Astrocyte of the cerebellum (primary cell): Measurements from ENCODE around the gene ZSWIM6.

Source experiments
- DNase-seq: peaks from one replicate; pipeline ENCODE4 v3.0.0-alpha.2; 2011; ENCODE audit warnings: low read depth
- H3K4me3 ChIP-seq: 2 replicates; pipeline ENCODE4 v1.5.1; 2011; ENCODE audit warnings: mild to moderate bottlenecking, low read depth, low read length, moderate library complexity
- in situ Hi-C: cut with HindIII; loops from 2 replicates; pipeline ENCODE4 v1.10.0; 2017; ENCODE audit warnings: low sequenced_read_pairs
- TF ChIP-seq, protein P1 (sequence below): IDR thresholded peaks from 2 replicates; pipeline ENCODE4 v1.5.1; 2012; ENCODE audit warnings: low read length, low read depth, moderate library complexity, mild to moderate bottlenecking; ENCODE audit errors: missing control alignments

Gene ZSWIM6

GRCh38 chr5:61386045-61386800 lies 54.2 kb downstream of the ZSWIM6 start:
- no peak overlapping the region for H3K4me3 ChIP-seq
- TF ChIP-seq, protein P1, sequence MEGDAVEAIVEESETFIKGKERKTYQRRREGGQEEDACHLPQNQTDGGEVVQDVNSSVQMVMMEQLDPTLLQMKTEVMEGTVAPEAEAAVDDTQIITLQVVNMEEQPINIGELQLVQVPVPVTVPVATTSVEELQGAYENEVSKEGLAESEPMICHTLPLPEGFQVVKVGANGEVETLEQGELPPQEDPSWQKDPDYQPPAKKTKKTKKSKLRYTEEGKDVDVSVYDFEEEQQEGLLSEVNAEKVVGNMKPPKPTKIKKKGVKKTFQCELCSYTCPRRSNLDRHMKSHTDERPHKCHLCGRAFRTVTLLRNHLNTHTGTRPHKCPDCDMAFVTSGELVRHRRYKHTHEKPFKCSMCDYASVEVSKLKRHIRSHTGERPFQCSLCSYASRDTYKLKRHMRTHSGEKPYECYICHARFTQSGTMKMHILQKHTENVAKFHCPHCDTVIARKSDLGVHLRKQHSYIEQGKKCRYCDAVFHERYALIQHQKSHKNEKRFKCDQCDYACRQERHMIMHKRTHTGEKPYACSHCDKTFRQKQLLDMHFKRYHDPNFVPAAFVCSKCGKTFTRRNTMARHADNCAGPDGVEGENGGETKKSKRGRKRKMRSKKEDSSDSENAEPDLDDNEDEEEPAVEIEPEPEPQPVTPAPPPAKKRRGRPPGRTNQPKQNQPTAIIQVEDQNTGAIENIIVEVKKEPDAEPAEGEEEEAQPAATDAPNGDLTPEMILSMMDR: no peak
- in situ Hi-C loops: no loop called here
- no peak for DNase-seq

GRCh38 chr5:61389609-61390008 lies 57.6 kb downstream of the ZSWIM6 start:
- TF ChIP-seq, protein P1: no peak
- DNase-seq: no peak
- in situ Hi-C loops: no loop called here
- no peak overlapping the region for H3K4me3 ChIP-seq

- no peak for DNase-seq
- H3K4me3 ChIP-seq: no peak overlapping the region
- in situ Hi-C loops: no loop called here
- TF ChIP-seq, protein P1: no peak
Observed at GRCh38 chr5:61394078-61394704, 62.1 kb downstream of the ZSWIM6 start.

DNA sequence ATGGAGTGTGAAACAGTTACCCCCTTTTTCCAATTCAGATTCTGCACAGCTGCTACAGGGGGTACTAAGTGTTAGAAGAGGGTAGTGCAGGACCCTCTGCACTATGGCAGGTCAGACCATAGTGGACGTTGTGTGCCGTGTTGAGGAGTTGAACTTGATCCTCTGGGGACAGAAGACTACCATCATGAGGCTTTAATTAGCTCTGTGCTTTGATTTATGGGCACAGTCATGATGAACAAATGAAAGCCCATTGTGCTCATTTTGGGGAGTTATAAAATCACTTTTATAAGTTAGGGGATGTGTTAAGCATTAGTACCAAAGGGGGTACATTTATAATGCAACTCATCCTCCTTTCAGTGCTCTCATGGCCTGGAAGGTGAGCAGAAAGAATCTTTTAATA lies 62.7 kb downstream of the ZSWIM6 start:
- H3K4me3 ChIP-seq: no peak overlapping the region
- DNase-seq: no peak
- TF ChIP-seq, protein P1: no peak
- in situ Hi-C loops: no loop called here

- in situ Hi-C loops: no loop called here
- DNase-seq: no peak
- TF ChIP-seq, protein P1: no peak
- H3K4me3 ChIP-seq: no peak overlapping the region
Observed at GRCh38 chr5:61397238-61397637, 65.2 kb downstream of the ZSWIM6 start.

DNA sequence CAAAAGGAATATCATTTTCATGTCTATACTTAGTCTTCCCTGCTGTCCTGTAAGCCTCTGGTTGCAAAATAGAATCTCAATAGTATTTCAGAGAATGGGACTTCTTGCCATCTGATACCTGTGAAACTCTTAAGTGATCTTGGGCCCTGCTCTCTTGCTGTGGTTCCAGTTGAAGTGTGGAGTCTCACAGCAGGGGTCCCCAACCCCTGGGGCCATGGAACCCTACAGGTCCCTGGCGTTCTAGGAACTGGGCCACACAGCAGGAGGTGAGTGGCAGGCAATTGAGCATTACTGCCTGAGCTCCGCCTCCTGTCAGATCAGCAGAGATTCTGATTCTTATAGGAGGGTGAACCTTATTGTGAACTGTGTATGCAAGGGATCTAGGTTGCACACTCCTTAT lies 65.9 kb downstream of the ZSWIM6 start:
- no peak overlapping the region for H3K4me3 ChIP-seq
- TF ChIP-seq, protein P1: no peak
- DNase-seq: no peak
- in situ Hi-C loops: no loop called here
